WTC11 (cell line): ENCODE measurements around the gene TMIE. TPM values are rescaled to one million over a fixed set of nuclear protein-coding genes. Genes with fewer than 3 reads are reported as not detected.

Experiments
- ATAC-seq: fragments of 200-7000 bp; cut with Tn5 transposase; 2 replicates; pipeline ENCODE4 v1.10.0; 2021; ENCODE audit warnings: mild to moderate bottlenecking, moderate library complexity
- CTCF ChIA-PET: fragments of 300-600 bp; sonication (Branson Sonifier 250); formaldehyde crosslinking; loops from one replicate; lab custom pipeline; 2021; ENCODE audit warnings: antibody characterized with exemption; lab: Charles Lee
- POLR2A ChIA-PET: fragments of 350-600 bp; sonication (Branson Sonifier 250); formaldehyde crosslinking; loops from one replicate; lab custom pipeline; 2021; ENCODE audit warnings: antibody characterized with exemption; lab: Charles Lee
- DNase-seq: peaks from one replicate; pipeline ENCODE4 v3.0.0; 2021; ENCODE audit warnings: low spot score
- H3K27ac Mint-ChIP-seq: 2 replicates; pipeline ENCODE4 v1.8.0; 2021; ENCODE audit warnings: mixed read lengths
- H3K27me3 Mint-ChIP-seq: 2 replicates; pipeline ENCODE4 v1.8.0; 2021; ENCODE audit warnings: low read depth, mild to moderate bottlenecking, moderate library complexity, mixed read lengths
- H3K36me3 Mint-ChIP-seq: 2 replicates; pipeline ENCODE4 v1.8.0; 2021; ENCODE audit warnings: mixed read lengths
- H3K4me1 Mint-ChIP-seq: 2 replicates; pipeline ENCODE4 v1.8.0; 2022; ENCODE audit warnings: mixed read lengths
- H3K4me3 Mint-ChIP-seq: 2 replicates; pipeline ENCODE4 v1.8.0; 2021; ENCODE audit warnings: mild to moderate bottlenecking, moderate library complexity, mixed read lengths
- H3K9me3 Mint-ChIP-seq: 2 replicates; pipeline ENCODE4 v1.8.0; 2021; ENCODE audit warnings: mixed read lengths
- CBFB ChIP-seq: sonication (generic); formaldehyde crosslinking; IDR thresholded peaks from 2 replicates; pipeline ENCODE4 v1.8.1; 2022; ENCODE audit warnings: mild to moderate bottlenecking, low read depth, missing genetic modification reagents
- ELF4 ChIP-seq: sonication (generic); formaldehyde crosslinking; IDR thresholded peaks from 2 replicates; pipeline ENCODE4 v1.8.1; 2022; ENCODE audit warnings: low read depth, mild to moderate bottlenecking, moderate library complexity, missing genetic modification reagents
- FOXJ3 ChIP-seq: sonication (generic); formaldehyde crosslinking; IDR thresholded peaks from 2 replicates; pipeline ENCODE4 v1.9.0; 2021; ENCODE audit warnings: missing genetic modification reagents, mild to moderate bottlenecking, borderline replicate concordance
- IRF2 ChIP-seq: sonication (generic); formaldehyde crosslinking; IDR thresholded peaks from 2 replicates; pipeline ENCODE4 v1.8.0; 2022; ENCODE audit warnings: low read depth, missing genetic modification reagents, borderline replicate concordance
- JUN ChIP-seq: sonication (generic); formaldehyde crosslinking; IDR thresholded peaks from 2 replicates; pipeline ENCODE4 v1.8.0; 2023; ENCODE audit warnings: mild to moderate bottlenecking, missing genetic modification reagents
- MAX ChIP-seq: sonication (generic); formaldehyde crosslinking; IDR thresholded peaks from 2 replicates; pipeline ENCODE4 v1.8.0; 2022; ENCODE audit warnings: mild to moderate bottlenecking, missing genetic modification reagents
- NFATC4 ChIP-seq: fragments of 250-450 bp; sonication (Bioruptor Pico); IDR thresholded peaks from 2 replicates; pipeline ENCODE4 v1.9.0; 2021; ENCODE audit warnings: mild to moderate bottlenecking
- NR3C1 ChIP-seq: sonication (generic); formaldehyde crosslinking; conservative IDR thresholded peaks from 2 replicates; pipeline ENCODE4 v1.8.1; 2023; ENCODE audit warnings: low read depth, mild to moderate bottlenecking, missing genetic modification reagents
- OVOL2 ChIP-seq: fragments of 250-450 bp; sonication (Bioruptor Pico); IDR thresholded peaks from 2 replicates; pipeline ENCODE4 v1.9.0; 2021; ENCODE audit warnings: mild to moderate bottlenecking, borderline replicate concordance
- RORB ChIP-seq: fragments of 250-450 bp; sonication (Bioruptor Pico); IDR thresholded peaks from 2 replicates; pipeline ENCODE4 v1.9.0; 2021; ENCODE audit warnings: mild to moderate bottlenecking
- TCF7 ChIP-seq: sonication (generic); formaldehyde crosslinking; IDR thresholded peaks from 2 replicates; pipeline ENCODE4 v1.8.0; 2022; ENCODE audit warnings: mild to moderate bottlenecking, low read depth, missing genetic modification reagents, moderate library complexity
- ZBTB21 ChIP-seq: sonication (generic); formaldehyde crosslinking; IDR thresholded peaks from 2 replicates; pipeline ENCODE4 v1.8.1; 2023; ENCODE audit warnings: mild to moderate bottlenecking, missing genetic modification reagents, borderline replicate concordance
- ZNF138 ChIP-seq: sonication (generic); formaldehyde crosslinking; conservative IDR thresholded peaks from 2 replicates; pipeline ENCODE4 v1.8.1; 2022; ENCODE audit warnings: mild to moderate bottlenecking, moderate library complexity, missing genetic modification reagents
- ZNF423 ChIP-seq: fragments of 250-450 bp; sonication (Bioruptor Pico); IDR thresholded peaks from 2 replicates; pipeline ENCODE4 v2.1.2; 2022; ENCODE audit warnings: mild to moderate bottlenecking, moderate library complexity
- ZNF425 ChIP-seq: fragments of 250-450 bp; sonication (Bioruptor Pico); conservative IDR thresholded peaks from 2 replicates; pipeline ENCODE4 v1.9.0; 2021; ENCODE audit warnings: mild to moderate bottlenecking
- ZSCAN18 ChIP-seq: fragments of 250-450 bp; sonication (Bioruptor Pico); IDR thresholded peaks from 2 replicates; pipeline ENCODE4 v2.1.2; 2022; ENCODE audit warnings: mild to moderate bottlenecking, moderate library complexity
- total RNA-seq: library from RNA; stranded (reverse); gene quantifications from 3 replicates; pipeline ENCODE4 v1.2.3, GENCODE V29; 2021
- TF ChIP-seq, protein P1 (sequence below): fragments of 200-600 bp; IDR thresholded peaks from 2 replicates; pipeline ENCODE4 v1.8.0; 2022; ENCODE audit warnings: antibody characterized with exemption
- TF ChIP-seq, protein P2 (sequence below): sonication (generic); formaldehyde crosslinking; IDR thresholded peaks from 2 replicates; pipeline ENCODE4 v1.8.1; 2023; ENCODE audit warnings: mild to moderate bottlenecking, missing genetic modification reagents, moderate library complexity
- TF ChIP-seq, protein P3 (sequence below): sonication (generic); formaldehyde crosslinking; IDR thresholded peaks from 2 replicates; pipeline ENCODE4 v1.8.0; 2022; ENCODE audit warnings: mild to moderate bottlenecking, missing genetic modification reagents
- TF ChIP-seq, protein P4 (sequence below): fragments of 250-450 bp; sonication (Bioruptor Pico); IDR thresholded peaks from 2 replicates; pipeline ENCODE4 v1.9.0; 2021; ENCODE audit warnings: moderate library complexity, mild to moderate bottlenecking, inconsistent platforms, borderline replicate concordance

The TMIE gene
- total RNA-seq, 1 experiment from 2014 or later = 0.57 TPM

DNA sequence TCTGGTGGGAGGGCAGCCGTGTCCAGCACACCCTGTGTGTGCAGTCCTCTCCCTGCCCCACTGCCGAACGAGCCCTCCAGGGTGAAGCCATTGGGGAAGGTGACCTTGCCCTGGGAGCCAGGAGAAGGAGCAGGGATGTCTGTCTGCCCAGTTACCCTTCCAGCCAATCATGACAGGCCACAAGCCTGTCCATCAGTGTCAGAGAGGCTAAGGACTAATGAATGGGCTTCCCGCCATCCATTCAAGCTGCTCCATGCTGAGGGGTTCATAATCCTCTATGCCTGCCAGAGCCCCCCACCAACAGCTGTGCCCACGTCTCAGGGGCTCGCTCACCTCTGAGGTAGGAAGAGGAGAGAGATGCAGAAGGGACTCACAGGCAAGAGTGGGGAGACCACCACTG is 22.9 kb upstream of the TMIE start:
- Mint-ChIP-seq H3K27ac (no peak overlapping the region), H3K4me3 (no peak overlapping the region), H3K36me3 (peaks cover 3% of the 10 kb centered on the region), H3K9me3 (peaks cover 4% of the 10 kb centered on the region), H3K27me3 (no peaks in the 10 kb centered on the region), H3K4me1 (no peaks in the 10 kb centered on the region)
- DNase-seq = no peak
- TF ChIP-seq RORB (CRISPR knock-in tag) (no peak), ZSCAN18 (CRISPR knock-in tag) (no peak), JUN (CRISPR knock-in tag) (no peak), ZNF423 (CRISPR knock-in tag) (no peak), OVOL2 (CRISPR knock-in tag) (no peak), CBFB (CRISPR knock-in tag) (no peak), MAX (CRISPR knock-in tag) (no peak), IRF2 (CRISPR knock-in tag) (no peak), ELF4 (CRISPR knock-in tag) (no peak), ZNF138 (CRISPR knock-in tag) (no peak), NR3C1 (no peak), ZBTB21 (no peak)
- TF ChIP-seq, protein P1, sequence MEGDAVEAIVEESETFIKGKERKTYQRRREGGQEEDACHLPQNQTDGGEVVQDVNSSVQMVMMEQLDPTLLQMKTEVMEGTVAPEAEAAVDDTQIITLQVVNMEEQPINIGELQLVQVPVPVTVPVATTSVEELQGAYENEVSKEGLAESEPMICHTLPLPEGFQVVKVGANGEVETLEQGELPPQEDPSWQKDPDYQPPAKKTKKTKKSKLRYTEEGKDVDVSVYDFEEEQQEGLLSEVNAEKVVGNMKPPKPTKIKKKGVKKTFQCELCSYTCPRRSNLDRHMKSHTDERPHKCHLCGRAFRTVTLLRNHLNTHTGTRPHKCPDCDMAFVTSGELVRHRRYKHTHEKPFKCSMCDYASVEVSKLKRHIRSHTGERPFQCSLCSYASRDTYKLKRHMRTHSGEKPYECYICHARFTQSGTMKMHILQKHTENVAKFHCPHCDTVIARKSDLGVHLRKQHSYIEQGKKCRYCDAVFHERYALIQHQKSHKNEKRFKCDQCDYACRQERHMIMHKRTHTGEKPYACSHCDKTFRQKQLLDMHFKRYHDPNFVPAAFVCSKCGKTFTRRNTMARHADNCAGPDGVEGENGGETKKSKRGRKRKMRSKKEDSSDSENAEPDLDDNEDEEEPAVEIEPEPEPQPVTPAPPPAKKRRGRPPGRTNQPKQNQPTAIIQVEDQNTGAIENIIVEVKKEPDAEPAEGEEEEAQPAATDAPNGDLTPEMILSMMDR = no peak
- TF ChIP-seq, protein P2, sequence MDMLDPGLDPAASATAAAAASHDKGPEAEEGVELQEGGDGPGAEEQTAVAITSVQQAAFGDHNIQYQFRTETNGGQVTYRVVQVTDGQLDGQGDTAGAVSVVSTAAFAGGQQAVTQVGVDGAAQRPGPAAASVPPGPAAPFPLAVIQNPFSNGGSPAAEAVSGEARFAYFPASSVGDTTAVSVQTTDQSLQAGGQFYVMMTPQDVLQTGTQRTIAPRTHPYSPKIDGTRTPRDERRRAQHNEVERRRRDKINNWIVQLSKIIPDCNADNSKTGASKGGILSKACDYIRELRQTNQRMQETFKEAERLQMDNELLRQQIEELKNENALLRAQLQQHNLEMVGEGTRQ (CRISPR knock-in tag) = no peak
- ChIA-PET CTCF (interaction anchor here (1.8 kb wide), 1 partner anchor 17 kb away, joined by 5 read pairs; no protein-coding TSS in a partner anchor), POLR2A (no interaction called here)
- ATAC-seq = no peak

DNA sequence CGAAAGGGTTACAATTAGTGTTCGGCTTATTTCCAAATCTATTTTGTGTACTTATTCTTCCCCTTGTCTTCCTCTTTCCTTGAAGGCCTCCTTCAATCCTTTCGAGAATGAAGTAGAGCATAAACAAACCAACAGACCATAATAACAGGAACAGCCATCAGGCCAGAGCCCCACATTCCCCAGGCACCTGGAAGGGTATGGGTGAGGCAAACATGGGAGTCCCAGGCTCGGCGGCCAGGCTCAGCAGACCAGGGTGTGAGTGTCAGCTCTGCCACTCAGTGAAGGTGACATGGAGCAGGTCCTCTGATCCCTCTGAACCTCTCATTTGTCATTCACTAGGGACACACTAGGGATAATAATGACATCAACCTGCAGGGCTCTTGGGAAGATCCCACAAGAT is 21.5 kb upstream of the TMIE start:
- ChIA-PET CTCF (interaction anchor here (1.8 kb wide), 1 partner anchor 16 kb away, joined by 5 read pairs; no protein-coding TSS in a partner anchor), POLR2A (no interaction called here)
- Mint-ChIP-seq H3K36me3 (no peaks in the 10 kb centered on the region), H3K9me3 (no peaks in the 10 kb centered on the region), H3K4me1 (no peaks in the 10 kb centered on the region), H3K27me3 (no peaks in the 10 kb centered on the region), H3K27ac (no peak overlapping the region), H3K4me3 (no peak overlapping the region)
- ATAC-seq (no peak), DNase-seq (no peak)
- TF ChIP-seq ZNF425 (CRISPR knock-in tag) = no peak
- TF ChIP-seq, protein P3, sequence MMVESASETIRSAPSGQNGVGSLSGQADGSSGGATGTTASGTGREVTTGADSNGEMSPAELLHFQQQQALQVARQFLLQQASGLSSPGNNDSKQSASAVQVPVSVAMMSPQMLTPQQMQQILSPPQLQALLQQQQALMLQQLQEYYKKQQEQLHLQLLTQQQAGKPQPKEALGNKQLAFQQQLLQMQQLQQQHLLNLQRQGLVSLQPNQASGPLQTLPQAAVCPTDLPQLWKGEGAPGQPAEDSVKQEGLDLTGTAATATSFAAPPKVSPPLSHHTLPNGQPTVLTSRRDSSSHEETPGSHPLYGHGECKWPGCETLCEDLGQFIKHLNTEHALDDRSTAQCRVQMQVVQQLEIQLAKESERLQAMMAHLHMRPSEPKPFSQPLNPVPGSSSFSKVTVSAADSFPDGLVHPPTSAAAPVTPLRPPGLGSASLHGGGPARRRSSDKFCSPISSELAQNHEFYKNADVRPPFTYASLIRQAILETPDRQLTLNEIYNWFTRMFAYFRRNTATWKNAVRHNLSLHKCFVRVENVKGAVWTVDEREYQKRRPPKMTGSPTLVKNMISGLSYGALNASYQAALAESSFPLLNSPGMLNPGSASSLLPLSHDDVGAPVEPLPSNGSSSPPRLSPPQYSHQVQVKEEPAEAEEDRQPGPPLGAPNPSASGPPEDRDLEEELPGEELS (CRISPR knock-in tag) = no peak
- TF ChIP-seq TCF7 (CRISPR knock-in tag) = no peak
- TF ChIP-seq, protein P4, sequence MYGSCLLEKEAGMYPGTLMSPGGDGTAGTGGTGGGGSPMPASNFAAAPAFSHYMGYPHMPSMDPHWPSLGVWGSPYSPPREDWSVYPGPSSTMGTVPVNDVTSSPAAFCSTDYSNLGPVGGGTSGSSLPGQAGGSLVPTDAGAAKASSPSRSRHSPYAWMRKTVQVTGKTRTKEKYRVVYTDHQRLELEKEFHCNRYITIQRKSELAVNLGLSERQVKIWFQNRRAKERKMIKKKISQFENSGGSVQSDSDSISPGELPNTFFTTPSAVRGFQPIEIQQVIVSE (CRISPR knock-in tag) = no peak
- no peak for TF ChIP-seq NFATC4 (CRISPR knock-in tag)
- no peak for TF ChIP-seq ZBTB21
- TF ChIP-seq FOXJ3 (CRISPR knock-in tag) = no peak
